Spleen (tissue), 7 donors: ENCODE results near the gene INHBB.

Experiments
- POLR2A ChIP-seq, 3 donors: fragments of 450-650 bp; IDR thresholded peaks; one replicate each; pipeline ENCODE4 v1.5.1; 2017; ENCODE audit warnings: antibody characterized with exemption in 3 of 3, mild to moderate bottlenecking in 1 of 3
- TF ChIP-seq, protein P1 (sequence below), 11 experiments: fragments of 200-600 bp in 7 of 11; fragments of 450-650 bp in 4 of 11; sonication (generic) in 4 of 11; IDR thresholded peaks in 8 of 11; conservative IDR thresholded peaks in 3 of 11; 1 replicate in 7 of 11; 2 replicates in 4 of 11; pipeline versions ENCODE4 v1.4.0 to v1.8.0; 2016 to 2021; ENCODE audit warnings: antibody characterized with exemption in 11 of 11, inconsistent platforms in 4 of 11, mild to moderate bottlenecking in 1 of 11
- donor health status: DM: no; HTN: no; CAD: no; lungs with moderate emphysema.
- donor health status: DM: no; HTN: no; CAD: no.
- donor health status: DM: no; HTN: no; CAD: no.

DNA sequence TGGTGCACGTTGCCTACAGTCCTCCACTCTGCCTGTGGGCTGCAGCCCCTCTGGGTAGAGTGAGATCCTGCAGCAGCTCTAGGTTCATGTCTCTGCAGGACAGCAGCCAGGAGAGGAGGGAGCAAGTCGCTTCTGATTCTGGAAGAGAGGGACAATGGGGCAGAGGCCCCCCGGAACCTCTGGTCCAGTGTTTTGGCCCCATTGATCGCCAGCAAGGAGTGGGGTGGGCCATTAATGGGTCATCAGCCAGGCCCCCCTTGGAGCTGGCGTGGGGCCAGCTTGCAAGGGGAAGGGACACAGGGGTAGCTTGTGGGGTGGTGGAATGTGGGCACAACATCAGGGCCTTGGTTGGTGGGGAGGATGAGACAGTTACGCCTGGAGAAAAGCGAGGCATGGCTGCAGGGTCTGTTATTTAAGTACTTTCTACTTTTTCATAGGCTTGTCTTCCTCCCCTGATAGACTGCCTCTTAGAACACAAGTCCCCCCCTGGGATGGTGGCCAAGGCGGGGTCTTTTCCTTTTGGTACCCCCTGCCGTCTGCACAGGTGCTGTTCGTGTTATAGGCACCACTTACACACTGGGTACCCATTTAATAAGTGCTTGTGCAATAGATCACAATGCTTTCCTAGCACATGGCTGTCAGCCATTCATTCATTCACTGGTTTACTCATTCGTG lies 44.6 kb downstream of the INHBB start:
- TF ChIP-seq, protein P1, sequence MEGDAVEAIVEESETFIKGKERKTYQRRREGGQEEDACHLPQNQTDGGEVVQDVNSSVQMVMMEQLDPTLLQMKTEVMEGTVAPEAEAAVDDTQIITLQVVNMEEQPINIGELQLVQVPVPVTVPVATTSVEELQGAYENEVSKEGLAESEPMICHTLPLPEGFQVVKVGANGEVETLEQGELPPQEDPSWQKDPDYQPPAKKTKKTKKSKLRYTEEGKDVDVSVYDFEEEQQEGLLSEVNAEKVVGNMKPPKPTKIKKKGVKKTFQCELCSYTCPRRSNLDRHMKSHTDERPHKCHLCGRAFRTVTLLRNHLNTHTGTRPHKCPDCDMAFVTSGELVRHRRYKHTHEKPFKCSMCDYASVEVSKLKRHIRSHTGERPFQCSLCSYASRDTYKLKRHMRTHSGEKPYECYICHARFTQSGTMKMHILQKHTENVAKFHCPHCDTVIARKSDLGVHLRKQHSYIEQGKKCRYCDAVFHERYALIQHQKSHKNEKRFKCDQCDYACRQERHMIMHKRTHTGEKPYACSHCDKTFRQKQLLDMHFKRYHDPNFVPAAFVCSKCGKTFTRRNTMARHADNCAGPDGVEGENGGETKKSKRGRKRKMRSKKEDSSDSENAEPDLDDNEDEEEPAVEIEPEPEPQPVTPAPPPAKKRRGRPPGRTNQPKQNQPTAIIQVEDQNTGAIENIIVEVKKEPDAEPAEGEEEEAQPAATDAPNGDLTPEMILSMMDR (IDR thresholded peaks at IDR 0.05 in 8 of 11, conservative IDR thresholded peaks at IDR 0.05 in 3 of 11), result no peak
- TF ChIP-seq POLR2A (IDR thresholded peaks at IDR 0.05), result no peak
